Measurements from ENCODE around the gene WDR18. TPM values are rescaled to one million over a fixed set of nuclear protein-coding genes. Genes with fewer than 3 reads are reported as not detected.

Gene WDR18
- total and polyA plus RNA-seq, 4 donors = 15.5 to 68.8 (median 18.5) TPM

- Histone ChIP-seq H3K27me3 (ENCODE audit: control insufficient read depth in 1 of 2, insufficient read depth in 2 of 2, low read length in 1 of 2) (no peaks in the 10 kb centered on the region), H3K4me3 (ENCODE audit: low read length in 2 of 2) (no peak overlapping the region), H3K36me3 (ENCODE audit: control insufficient read depth in 1 of 2, insufficient read depth in 2 of 2, low read length in 1 of 2) (no peaks in the 10 kb centered on the region), H3K4me1 (ENCODE audit: control insufficient read depth in 1 of 2, insufficient read depth in 2 of 2, low read length in 2 of 2) (no peaks in the 10 kb centered on the region), H3K9me3 (ENCODE audit: control insufficient read depth, low read length) (no peaks in the 10 kb centered on the region), H3K27ac (ENCODE audit: low read depth in 1 of 2, low read length in 2 of 2) (no peak overlapping the region)
- DNase-seq (no peak), ATAC-seq (ENCODE audit: low FRiP score) (no peak)
- intact Hi-C loops (cut with DNase I) = no loop called here
- WGBS, 2 donors = 69 to 75% methylated on average over 27 of the region's 27 CpGs
Observed at GRCh38 chr19:1006711-1007398, 22.7 kb downstream of the WDR18 start.

- 93% methylated on average over 63 to 73 of the region's 73 CpGs for WGBS, 2 donors
- H3K27ac ChIP-seq (ENCODE audit: low read depth in 1 of 2, low read length in 2 of 2) = no peak overlapping the region
- no peaks in the 10 kb centered on the region for H3K36me3 ChIP-seq (ENCODE audit: control insufficient read depth in 1 of 2, insufficient read depth in 2 of 2, low read length in 1 of 2)
- H3K27me3 ChIP-seq (ENCODE audit: control insufficient read depth in 1 of 2, insufficient read depth in 2 of 2, low read length in 1 of 2) = no peaks in the 10 kb centered on the region
- no peak overlapping the region for H3K4me3 ChIP-seq (ENCODE audit: low read length in 2 of 2)
- DNase-seq (no peak), ATAC-seq (ENCODE audit: low FRiP score) (no peak)
- H3K4me1 ChIP-seq (ENCODE audit: control insufficient read depth in 1 of 2, insufficient read depth in 2 of 2, low read length in 2 of 2) = no peaks in the 10 kb centered on the region
- no peaks in the 10 kb centered on the region for H3K9me3 ChIP-seq (ENCODE audit: control insufficient read depth, low read length)
- intact Hi-C loops (cut with DNase I) = no loop called here
Observed at GRCh38 chr19:1007399-1008251, 23.5 kb downstream of the WDR18 start.

GRCh38 chr19:1008268-1009040 is 24.3 kb downstream of the WDR18 start:
- DNase-seq (no peak), ATAC-seq (ENCODE audit: low FRiP score) (no peak)
- no peaks in the 10 kb centered on the region for H3K9me3 ChIP-seq (ENCODE audit: control insufficient read depth, low read length)
- H3K36me3 ChIP-seq (ENCODE audit: control insufficient read depth in 1 of 2, insufficient read depth in 2 of 2, low read length in 1 of 2) = no peaks in the 10 kb centered on the region
- no peaks in the 10 kb centered on the region for H3K27me3 ChIP-seq (ENCODE audit: control insufficient read depth in 1 of 2, insufficient read depth in 2 of 2, low read length in 1 of 2)
- WGBS, 2 donors = 93 to 94% methylated on average over 28 to 45 of the region's 45 CpGs
- no peak overlapping the region for H3K27ac ChIP-seq (ENCODE audit: low read depth in 1 of 2, low read length in 2 of 2)
- H3K4me3 ChIP-seq (ENCODE audit: low read length in 2 of 2) = no peak overlapping the region
- no peaks in the 10 kb centered on the region for H3K4me1 ChIP-seq (ENCODE audit: control insufficient read depth in 1 of 2, insufficient read depth in 2 of 2, low read length in 2 of 2)
- intact Hi-C loops (cut with DNase I) = no loop called here

- H3K4me1 ChIP-seq (ENCODE audit: control insufficient read depth in 1 of 2, insufficient read depth in 2 of 2, low read length in 2 of 2) = no peaks in the 10 kb centered on the region
- intact Hi-C loops (cut with DNase I) = no loop called here
- H3K9me3 ChIP-seq (ENCODE audit: control insufficient read depth, low read length) = no peaks in the 10 kb centered on the region
- ATAC-seq (ENCODE audit: low FRiP score) (no peak), DNase-seq (no peak)
- no peak overlapping the region for H3K27ac ChIP-seq (ENCODE audit: low read depth in 1 of 2, low read length in 2 of 2)
- H3K4me3 ChIP-seq (ENCODE audit: low read length in 2 of 2) = no peak overlapping the region
- H3K27me3 ChIP-seq (ENCODE audit: control insufficient read depth in 1 of 2, insufficient read depth in 2 of 2, low read length in 1 of 2) = no peaks in the 10 kb centered on the region
- WGBS, 2 donors = 80 to 81% methylated on average over 82 to 92 of the region's 92 CpGs
- H3K36me3 ChIP-seq (ENCODE audit: control insufficient read depth in 1 of 2, insufficient read depth in 2 of 2, low read length in 1 of 2) = no peaks in the 10 kb centered on the region
Observed at GRCh38 chr19:1009041-1009980, 25.2 kb downstream of the WDR18 start.

GRCh38 chr19:1009981-1010538 is 25.9 kb downstream of the WDR18 start:
- intact Hi-C loops (cut with DNase I) = no loop called here
- Histone ChIP-seq H3K4me1 (ENCODE audit: control insufficient read depth in 1 of 2, insufficient read depth in 2 of 2, low read length in 2 of 2) (no peaks in the 10 kb centered on the region), H3K9me3 (ENCODE audit: control insufficient read depth, low read length) (no peaks in the 10 kb centered on the region), H3K27ac (ENCODE audit: low read depth in 1 of 2, low read length in 2 of 2) (no peak overlapping the region), H3K27me3 (ENCODE audit: control insufficient read depth in 1 of 2, insufficient read depth in 2 of 2, low read length in 1 of 2) (no peaks in the 10 kb centered on the region), H3K4me3 (ENCODE audit: low read length in 2 of 2) (no peak overlapping the region), H3K36me3 (ENCODE audit: control insufficient read depth in 1 of 2, insufficient read depth in 2 of 2, low read length in 1 of 2) (no peaks in the 10 kb centered on the region)
- DNase-seq = no peak
- WGBS, 2 donors = 84 to 85% methylated on average over 27 to 29 of the region's 29 CpGs
- no peak for ATAC-seq (ENCODE audit: low FRiP score)

- intact Hi-C loops (cut with DNase I) = no loop called here
- Histone ChIP-seq H3K4me3 (ENCODE audit: low read length in 2 of 2) (no peak overlapping the region), H3K27me3 (ENCODE audit: control insufficient read depth in 1 of 2, insufficient read depth in 2 of 2, low read length in 1 of 2) (no peaks in the 10 kb centered on the region), H3K36me3 (ENCODE audit: control insufficient read depth in 1 of 2, insufficient read depth in 2 of 2, low read length in 1 of 2) (no peaks in the 10 kb centered on the region), H3K27ac (ENCODE audit: low read depth in 1 of 2, low read length in 2 of 2) (no peak overlapping the region), H3K4me1 (ENCODE audit: control insufficient read depth in 1 of 2, insufficient read depth in 2 of 2, low read length in 2 of 2) (no peaks in the 10 kb centered on the region), H3K9me3 (ENCODE audit: control insufficient read depth, low read length) (no peaks in the 10 kb centered on the region)
- no peak for DNase-seq
- 91 to 92% methylated on average over 54 to 56 of the region's 56 CpGs for WGBS, 2 donors
- no peak for ATAC-seq (ENCODE audit: low FRiP score)
Observed at GRCh38 chr19:1010586-1011510, 26.7 kb downstream of the WDR18 start.

GRCh38 chr19:1011831-1012333 is 27.7 kb downstream of the WDR18 start:
- DNase-seq (no peak), ATAC-seq (ENCODE audit: low FRiP score) (no peak)
- no peak overlapping the region for H3K4me3 ChIP-seq (ENCODE audit: low read length in 2 of 2)
- no peaks in the 10 kb centered on the region for H3K27me3 ChIP-seq (ENCODE audit: control insufficient read depth in 1 of 2, insufficient read depth in 2 of 2, low read length in 1 of 2)
- 94 to 98% methylated on average over 28 to 36 of the region's 36 CpGs for WGBS, 2 donors
- no peaks in the 10 kb centered on the region for H3K4me1 ChIP-seq (ENCODE audit: control insufficient read depth in 1 of 2, insufficient read depth in 2 of 2, low read length in 2 of 2)
- intact Hi-C loops (cut with DNase I) = no loop called here
- H3K27ac ChIP-seq (ENCODE audit: low read depth in 1 of 2, low read length in 2 of 2) = no peak overlapping the region
- H3K9me3 ChIP-seq (ENCODE audit: control insufficient read depth, low read length) = no peaks in the 10 kb centered on the region
- H3K36me3 ChIP-seq (ENCODE audit: control insufficient read depth in 1 of 2, insufficient read depth in 2 of 2, low read length in 1 of 2) = no peaks in the 10 kb centered on the region

Data from aorta (tissue), 5 donors.